GM10266 (cell line): ENCODE measurements around the gene C22orf23.
A peak's percentile ranks its signal among the peaks of the same experiment; 100 is the strongest.

ENCODE experiments used
- DNase-seq: peaks from one replicate; pipeline ENCODE4 v3.0.0; 2012; ENCODE audit errors: extremely low spot score
- CTCF ChIP-seq: IDR thresholded peaks from 2 replicates; pipeline ENCODE4 v1.5.1; 2012; ENCODE audit warnings: mild to moderate bottlenecking, low read depth; ENCODE audit not compliant: control insufficient read depth, insufficient read depth; ENCODE audit errors: missing control alignments

Gene C22orf23

GRCh38 chr22:37904572-37905533 is 48.5 kb downstream of the C22orf23 start:
- no peak for DNase-seq
- TF ChIP-seq CTCF, result no peak

GRCh38 chr22:37898441-37899181 is 54.8 kb downstream of the C22orf23 start:
- no peak for DNase-seq
- no peak for TF ChIP-seq CTCF

- TF ChIP-seq CTCF, result no peak
- DNase-seq, result no peak
Observed at GRCh38 chr22:37897807-37898206, 55.6 kb downstream of the C22orf23 start.

GRCh38 chr22:37896939-37897338 is 56.5 kb downstream of the C22orf23 start:
- DNase-seq, result no peak
- no peak for TF ChIP-seq CTCF

GRCh38 chr22:37896181-37896592 is 57.2 kb downstream of the C22orf23 start:
- TF ChIP-seq CTCF, result no peak
- DNase-seq, result peak; percentile 78

GRCh38 chr22:37894939-37895670 is 58.3 kb downstream of the C22orf23 start:
- peak; percentile 2 for DNase-seq
- no peak for TF ChIP-seq CTCF
